ENCODE results near the gene GART.

The GART gene

DNA sequence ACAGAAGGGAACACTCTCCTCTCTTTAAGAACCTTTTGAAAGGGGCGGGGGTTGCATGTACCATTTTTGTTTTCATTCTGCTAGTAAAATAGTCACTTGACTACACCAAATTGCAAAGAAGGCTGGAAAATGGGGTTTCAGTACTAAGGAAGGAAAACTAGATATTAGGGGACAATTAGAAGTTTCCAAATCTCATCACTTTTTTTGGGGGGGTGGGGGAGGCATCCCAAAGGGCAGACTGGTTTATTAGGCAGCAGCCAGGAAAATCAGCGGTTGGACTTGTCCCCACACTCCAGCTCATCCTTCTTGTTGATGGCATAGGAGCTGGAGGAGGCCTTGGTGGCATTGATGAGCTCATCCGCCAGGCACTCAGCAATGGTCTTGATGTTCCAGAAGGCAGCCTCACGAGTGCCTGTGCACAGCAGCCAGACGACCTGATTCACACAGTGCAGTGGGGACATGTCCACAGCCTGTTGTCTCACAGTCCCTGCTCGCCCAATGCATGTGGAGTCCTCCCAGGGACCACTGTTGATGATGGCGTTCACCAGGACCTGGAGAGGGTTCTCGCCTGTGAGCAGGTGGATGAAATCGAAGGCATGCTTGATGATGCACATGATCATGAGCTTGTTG, 60.5 kb downstream of the GART start:
- Histone ChIP-seq H3K27ac (replicated peaks) (no peak overlapping the region), H3K4me3 (replicated peaks; ENCODE audit: insufficient read depth, low read length) (no peak overlapping the region), H3K27me3 (ENCODE audit: insufficient read depth, poor library complexity, severe bottlenecking) (no peaks in the 10 kb centered on the region)
- DNase-seq (ENCODE audit: low read depth in 1 of 2, low spot score in 1 of 2): no peak
- TF ChIP-seq POLR2AphosphoS5 (IDR thresholded peaks at IDR 0.05; ENCODE audit: low read depth): no peak
- TF ChIP-seq GABPA (IDR thresholded peaks at IDR 0.05; ENCODE audit: low read depth): no peak
- TF ChIP-seq, protein P1, sequence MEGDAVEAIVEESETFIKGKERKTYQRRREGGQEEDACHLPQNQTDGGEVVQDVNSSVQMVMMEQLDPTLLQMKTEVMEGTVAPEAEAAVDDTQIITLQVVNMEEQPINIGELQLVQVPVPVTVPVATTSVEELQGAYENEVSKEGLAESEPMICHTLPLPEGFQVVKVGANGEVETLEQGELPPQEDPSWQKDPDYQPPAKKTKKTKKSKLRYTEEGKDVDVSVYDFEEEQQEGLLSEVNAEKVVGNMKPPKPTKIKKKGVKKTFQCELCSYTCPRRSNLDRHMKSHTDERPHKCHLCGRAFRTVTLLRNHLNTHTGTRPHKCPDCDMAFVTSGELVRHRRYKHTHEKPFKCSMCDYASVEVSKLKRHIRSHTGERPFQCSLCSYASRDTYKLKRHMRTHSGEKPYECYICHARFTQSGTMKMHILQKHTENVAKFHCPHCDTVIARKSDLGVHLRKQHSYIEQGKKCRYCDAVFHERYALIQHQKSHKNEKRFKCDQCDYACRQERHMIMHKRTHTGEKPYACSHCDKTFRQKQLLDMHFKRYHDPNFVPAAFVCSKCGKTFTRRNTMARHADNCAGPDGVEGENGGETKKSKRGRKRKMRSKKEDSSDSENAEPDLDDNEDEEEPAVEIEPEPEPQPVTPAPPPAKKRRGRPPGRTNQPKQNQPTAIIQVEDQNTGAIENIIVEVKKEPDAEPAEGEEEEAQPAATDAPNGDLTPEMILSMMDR (IDR thresholded peaks at IDR 0.05; ENCODE audit: insufficient read depth, low read length): no peak
- TF ChIP-seq, protein P2, sequence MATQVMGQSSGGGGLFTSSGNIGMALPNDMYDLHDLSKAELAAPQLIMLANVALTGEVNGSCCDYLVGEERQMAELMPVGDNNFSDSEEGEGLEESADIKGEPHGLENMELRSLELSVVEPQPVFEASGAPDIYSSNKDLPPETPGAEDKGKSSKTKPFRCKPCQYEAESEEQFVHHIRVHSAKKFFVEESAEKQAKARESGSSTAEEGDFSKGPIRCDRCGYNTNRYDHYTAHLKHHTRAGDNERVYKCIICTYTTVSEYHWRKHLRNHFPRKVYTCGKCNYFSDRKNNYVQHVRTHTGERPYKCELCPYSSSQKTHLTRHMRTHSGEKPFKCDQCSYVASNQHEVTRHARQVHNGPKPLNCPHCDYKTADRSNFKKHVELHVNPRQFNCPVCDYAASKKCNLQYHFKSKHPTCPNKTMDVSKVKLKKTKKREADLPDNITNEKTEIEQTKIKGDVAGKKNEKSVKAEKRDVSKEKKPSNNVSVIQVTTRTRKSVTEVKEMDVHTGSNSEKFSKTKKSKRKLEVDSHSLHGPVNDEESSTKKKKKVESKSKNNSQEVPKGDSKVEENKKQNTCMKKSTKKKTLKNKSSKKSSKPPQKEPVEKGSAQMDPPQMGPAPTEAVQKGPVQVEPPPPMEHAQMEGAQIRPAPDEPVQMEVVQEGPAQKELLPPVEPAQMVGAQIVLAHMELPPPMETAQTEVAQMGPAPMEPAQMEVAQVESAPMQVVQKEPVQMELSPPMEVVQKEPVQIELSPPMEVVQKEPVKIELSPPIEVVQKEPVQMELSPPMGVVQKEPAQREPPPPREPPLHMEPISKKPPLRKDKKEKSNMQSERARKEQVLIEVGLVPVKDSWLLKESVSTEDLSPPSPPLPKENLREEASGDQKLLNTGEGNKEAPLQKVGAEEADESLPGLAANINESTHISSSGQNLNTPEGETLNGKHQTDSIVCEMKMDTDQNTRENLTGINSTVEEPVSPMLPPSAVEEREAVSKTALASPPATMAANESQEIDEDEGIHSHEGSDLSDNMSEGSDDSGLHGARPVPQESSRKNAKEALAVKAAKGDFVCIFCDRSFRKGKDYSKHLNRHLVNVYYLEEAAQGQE (IDR thresholded peaks at IDR 0.05; ENCODE audit: insufficient replicate concordance, low read depth): no peak
- TF ChIP-seq SPI1 (IDR thresholded peaks at IDR 0.05; ENCODE audit: borderline replicate concordance, low read depth): no peak

DNA sequence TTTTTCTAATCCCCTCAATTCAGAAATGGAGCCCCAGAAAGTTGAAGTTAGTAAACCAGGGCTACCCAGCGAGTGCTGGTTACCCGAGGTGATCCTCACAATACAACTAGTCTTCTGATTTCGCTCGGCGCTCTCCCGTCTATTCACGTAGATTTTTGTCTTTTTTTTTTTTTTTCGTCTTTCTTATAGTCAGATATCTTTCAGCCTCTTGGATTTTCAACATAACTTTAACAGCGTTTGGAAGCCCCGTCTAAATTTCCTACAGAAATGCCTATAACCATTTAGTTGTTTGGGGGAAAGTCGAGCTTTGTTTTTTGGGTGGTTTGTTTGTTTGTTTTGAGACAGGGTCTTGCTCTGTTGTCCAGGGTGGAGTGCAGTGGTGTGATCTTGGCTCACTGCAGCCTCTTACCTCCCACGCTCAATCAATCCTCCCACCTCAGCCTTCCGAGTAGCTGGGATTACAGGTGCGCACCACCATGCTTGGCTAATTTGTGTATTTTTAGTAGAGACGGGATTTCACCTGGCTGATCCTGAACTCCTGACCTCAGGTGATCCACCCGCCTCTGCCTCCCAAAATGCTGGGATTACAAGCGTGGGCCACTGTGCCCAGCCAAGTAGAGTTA, 61.3 kb downstream of the GART start:
- Histone ChIP-seq H3K27ac (replicated peaks) (peak overlapping the region; percentile 92), H3K27me3 (ENCODE audit: insufficient read depth, poor library complexity, severe bottlenecking) (no peaks in the 10 kb centered on the region), H3K4me3 (replicated peaks; ENCODE audit: insufficient read depth, low read length) (peak overlapping the region; percentile 65)
- no peak for DNase-seq (ENCODE audit: low read depth in 1 of 2, low spot score in 1 of 2)
- TF ChIP-seq SPI1 (IDR thresholded peaks at IDR 0.05; ENCODE audit: borderline replicate concordance, low read depth): no peak
- TF ChIP-seq, protein P2 (IDR thresholded peaks at IDR 0.05; ENCODE audit: insufficient replicate concordance, low read depth): no peak
- TF ChIP-seq POLR2AphosphoS5 (IDR thresholded peaks at IDR 0.05; ENCODE audit: low read depth): no peak
- TF ChIP-seq GABPA (IDR thresholded peaks at IDR 0.05; ENCODE audit: low read depth): no peak
- TF ChIP-seq, protein P1 (IDR thresholded peaks at IDR 0.05; ENCODE audit: insufficient read depth, low read length): no peak

DNA sequence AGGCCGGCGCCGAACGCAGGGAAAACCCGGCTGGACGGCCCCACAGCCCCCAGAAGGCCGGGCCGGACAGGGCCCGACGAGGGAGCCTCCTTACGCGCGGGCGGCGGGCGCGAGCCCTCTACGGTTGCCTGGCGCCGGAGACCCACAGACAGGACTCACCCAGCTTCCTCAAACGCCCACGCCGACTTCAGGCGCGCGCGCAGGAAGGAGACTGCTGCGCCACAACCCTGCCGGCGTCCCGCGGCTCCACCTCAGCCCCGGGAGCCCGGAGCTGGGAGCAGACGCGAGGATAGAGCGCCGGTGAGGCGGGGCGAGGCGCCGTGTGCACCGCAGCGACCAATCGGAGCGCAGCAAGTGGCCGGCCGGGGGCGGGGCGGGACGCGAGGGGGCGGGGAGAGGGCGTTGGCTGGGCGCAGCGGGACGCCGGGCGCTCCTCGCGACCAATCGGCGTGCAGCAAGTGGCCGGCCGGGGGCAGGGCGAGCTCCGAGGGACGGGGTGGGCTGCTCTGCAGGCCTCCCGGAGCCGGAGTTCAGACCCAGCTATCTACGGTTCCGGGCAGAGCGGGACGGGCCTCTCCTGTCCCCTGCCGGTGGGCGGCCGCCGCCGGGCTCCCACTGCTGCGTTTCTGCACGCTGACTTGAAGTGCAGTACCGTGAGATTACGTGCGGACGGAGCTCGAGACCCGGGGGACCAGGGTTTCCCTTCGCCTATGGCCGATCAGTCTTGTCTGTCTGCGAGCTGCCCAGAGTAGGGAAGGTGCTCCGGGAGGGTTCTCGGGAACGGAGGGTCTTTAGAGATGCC, 62.0 kb downstream of the GART start, which contains the start of gene TMEM50B:
Gene TMEM50B, minus strand, starts transcription at position 296 of the 802 bp plus-strand sequence. CDS start 11,089 bp downstream, outside the sequence.
- peak; percentile 35; the same call in 1 of the 2 replicates for TF ChIP-seq GABPA (IDR thresholded peaks at IDR 0.05; ENCODE audit: low read depth)
- TF ChIP-seq, protein P1 (IDR thresholded peaks at IDR 0.05; ENCODE audit: insufficient read depth, low read length): peak; percentile 2
- TF ChIP-seq, protein P2 (IDR thresholded peaks at IDR 0.05; ENCODE audit: insufficient replicate concordance, low read depth): peak; percentile 49
- peak; percentile 77 for TF ChIP-seq POLR2AphosphoS5 (IDR thresholded peaks at IDR 0.05; ENCODE audit: low read depth)
- TF ChIP-seq SPI1 (IDR thresholded peaks at IDR 0.05; ENCODE audit: borderline replicate concordance, low read depth): peak; percentile 33; the same call in 1 of the 2 replicates
- H3K27ac ChIP-seq (replicated peaks): peak within 1 kb of the TSS; percentile 92

More for the DNA sequence above, 62.0 kb downstream of the GART start, which contains the start of gene TMEM50B:
- Histone ChIP-seq H3K27me3 (ENCODE audit: insufficient read depth, poor library complexity, severe bottlenecking) (no peaks in the 10 kb centered on the region), H3K4me3 (replicated peaks; ENCODE audit: insufficient read depth, low read length) (peak within 1 kb of the TSS; percentile 80)
- DNase-seq (ENCODE audit: low read depth in 1 of 2, low spot score in 1 of 2): peak; percentile 93 to 95

Measured in HL-60 (cell line).